AG09309 (cell line): Measurements from ENCODE around the gene IRF3.

Experiments
- DNase-seq: peaks from one replicate; pipeline ENCODE4 v3.0.0-alpha.2; 2010; ENCODE audit warnings: low read depth
- H3K4me3 ChIP-seq: 2 replicates; pipeline ENCODE4 v1.5.1; 2011; ENCODE audit warnings: mild to moderate bottlenecking, low read depth, low read length, moderate library complexity; ENCODE audit not compliant: control insufficient read depth
- TF ChIP-seq, protein P1 (sequence below): IDR thresholded peaks from 2 replicates; pipeline ENCODE4 v1.5.1; 2011; ENCODE audit warnings: mild to moderate bottlenecking, low read depth, low read length, inconsistent platforms; ENCODE audit not compliant: insufficient read depth, control insufficient read depth; ENCODE audit errors: missing control alignments

Gene IRF3, protein sequence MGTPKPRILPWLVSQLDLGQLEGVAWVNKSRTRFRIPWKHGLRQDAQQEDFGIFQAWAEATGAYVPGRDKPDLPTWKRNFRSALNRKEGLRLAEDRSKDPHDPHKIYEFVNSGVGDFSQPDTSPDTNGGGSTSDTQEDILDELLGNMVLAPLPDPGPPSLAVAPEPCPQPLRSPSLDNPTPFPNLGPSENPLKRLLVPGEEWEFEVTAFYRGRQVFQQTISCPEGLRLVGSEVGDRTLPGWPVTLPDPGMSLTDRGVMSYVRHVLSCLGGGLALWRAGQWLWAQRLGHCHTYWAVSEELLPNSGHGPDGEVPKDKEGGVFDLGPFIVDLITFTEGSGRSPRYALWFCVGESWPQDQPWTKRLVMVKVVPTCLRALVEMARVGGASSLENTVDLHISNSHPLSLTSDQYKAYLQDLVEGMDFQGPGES

DNA sequence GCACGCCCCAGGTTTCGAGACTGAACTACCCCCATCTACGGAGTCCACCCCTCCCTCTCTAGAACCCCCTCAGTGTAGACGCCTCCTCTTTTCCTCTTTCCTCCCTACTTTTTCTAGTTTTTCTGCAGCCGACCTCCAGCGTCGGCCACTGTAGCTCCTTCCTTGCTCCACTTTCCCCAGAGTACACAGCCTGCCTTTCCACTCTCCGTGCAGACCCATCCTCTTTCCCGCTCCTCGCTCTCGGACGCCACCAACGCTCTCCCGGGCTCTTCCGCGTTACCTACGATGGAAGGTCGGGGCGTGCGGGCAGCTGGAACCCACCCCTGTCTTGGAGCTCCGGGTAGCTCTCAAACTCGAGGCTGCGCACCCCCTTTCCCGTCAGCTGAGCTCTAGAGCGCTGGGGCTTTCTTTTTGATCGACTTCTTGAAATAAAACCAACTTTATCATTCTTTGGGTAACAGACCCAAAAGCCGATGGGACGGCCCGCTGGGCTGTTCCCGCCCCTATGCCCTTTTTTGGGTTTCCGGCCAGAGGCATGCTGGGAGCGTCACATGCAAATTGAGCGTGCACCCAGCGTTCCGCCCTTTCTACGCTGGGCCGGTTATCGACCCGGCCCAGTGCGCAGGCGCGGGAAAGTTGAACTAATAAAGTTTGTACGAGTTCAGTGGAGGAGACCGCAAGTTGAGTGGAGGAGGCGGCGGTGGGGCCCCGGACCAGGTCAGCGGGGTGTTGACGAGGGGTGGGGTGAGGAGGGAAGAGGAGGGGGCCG lies at the start of gene IRF3, which contains the start of gene BCL2L12:
Gene IRF3, minus strand, starts transcription at position 507 of the 769 bp plus-strand sequence. CDS start 1,019 bp downstream, outside the sequence.
Gene BCL2L12, plus strand, starts transcription at position 583 of the 769 bp plus-strand sequence. CDS start 760 bp downstream, outside the sequence.
- TF ChIP-seq, protein P1, sequence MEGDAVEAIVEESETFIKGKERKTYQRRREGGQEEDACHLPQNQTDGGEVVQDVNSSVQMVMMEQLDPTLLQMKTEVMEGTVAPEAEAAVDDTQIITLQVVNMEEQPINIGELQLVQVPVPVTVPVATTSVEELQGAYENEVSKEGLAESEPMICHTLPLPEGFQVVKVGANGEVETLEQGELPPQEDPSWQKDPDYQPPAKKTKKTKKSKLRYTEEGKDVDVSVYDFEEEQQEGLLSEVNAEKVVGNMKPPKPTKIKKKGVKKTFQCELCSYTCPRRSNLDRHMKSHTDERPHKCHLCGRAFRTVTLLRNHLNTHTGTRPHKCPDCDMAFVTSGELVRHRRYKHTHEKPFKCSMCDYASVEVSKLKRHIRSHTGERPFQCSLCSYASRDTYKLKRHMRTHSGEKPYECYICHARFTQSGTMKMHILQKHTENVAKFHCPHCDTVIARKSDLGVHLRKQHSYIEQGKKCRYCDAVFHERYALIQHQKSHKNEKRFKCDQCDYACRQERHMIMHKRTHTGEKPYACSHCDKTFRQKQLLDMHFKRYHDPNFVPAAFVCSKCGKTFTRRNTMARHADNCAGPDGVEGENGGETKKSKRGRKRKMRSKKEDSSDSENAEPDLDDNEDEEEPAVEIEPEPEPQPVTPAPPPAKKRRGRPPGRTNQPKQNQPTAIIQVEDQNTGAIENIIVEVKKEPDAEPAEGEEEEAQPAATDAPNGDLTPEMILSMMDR, result peak; percentile 1
- peak within 1 kb of the TSS; percentile 88 for H3K4me3 ChIP-seq
- DNase-seq, result peak; percentile 81

DNA sequence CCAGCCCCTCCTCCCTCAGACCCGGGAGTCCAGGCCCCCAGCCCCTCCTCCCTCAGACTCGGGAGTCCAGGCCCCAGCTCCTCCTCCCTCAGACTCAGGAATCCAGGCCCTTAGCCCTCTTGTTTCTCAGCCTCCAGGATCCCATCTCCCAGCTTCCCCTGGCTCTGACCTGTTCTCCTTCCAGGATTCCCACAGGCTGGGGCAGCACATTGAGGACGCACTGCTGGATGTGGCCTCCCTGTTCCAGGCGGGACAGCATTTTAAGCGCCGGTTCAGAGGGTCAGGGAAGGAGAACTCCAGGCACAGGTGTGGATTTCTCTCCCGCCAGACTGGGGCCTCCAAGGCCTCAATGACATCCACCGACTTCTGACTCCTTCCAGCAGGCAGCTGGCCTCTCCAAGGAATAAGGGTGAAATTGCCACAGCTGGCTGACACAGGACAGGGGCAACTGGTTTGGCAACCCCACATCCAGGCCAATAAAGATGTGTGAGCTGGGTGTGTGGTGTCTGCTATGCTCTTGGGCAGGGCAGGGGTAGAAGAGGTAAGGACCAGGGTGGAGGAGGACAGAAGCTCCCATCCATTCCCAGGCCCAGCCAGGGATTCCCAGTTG lies 47.7 kb upstream of the IRF3 start:
- TF ChIP-seq, protein P1, result no peak
- no peak for DNase-seq
- H3K4me3 ChIP-seq, result no peak overlapping the region

DNA sequence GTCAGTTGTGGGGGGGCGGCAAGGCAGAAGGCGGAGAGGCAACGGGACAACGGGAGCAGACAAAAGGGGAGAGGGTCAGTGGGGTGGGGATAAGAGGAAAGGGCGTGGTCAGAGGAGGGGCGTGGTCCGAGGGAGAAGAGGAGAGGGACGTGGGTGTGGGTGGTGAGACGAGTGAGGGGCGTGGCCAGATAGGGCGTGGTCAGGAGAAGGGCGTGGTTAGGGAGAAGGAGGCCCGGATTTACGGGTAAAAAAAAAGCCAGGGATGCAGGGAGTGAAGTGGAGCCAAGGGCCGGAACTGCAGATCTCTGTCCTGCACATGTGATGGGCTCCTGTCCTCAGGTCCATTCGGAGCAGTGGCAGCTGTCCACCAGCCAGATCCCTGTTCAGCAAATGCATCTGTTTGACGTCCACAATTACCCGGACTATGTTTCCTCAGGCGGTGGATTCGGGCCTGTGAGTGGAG lies 46.8 kb upstream of the IRF3 start:
- no peak overlapping the region for H3K4me3 ChIP-seq
- no peak for DNase-seq
- TF ChIP-seq, protein P1, result no peak

DNA sequence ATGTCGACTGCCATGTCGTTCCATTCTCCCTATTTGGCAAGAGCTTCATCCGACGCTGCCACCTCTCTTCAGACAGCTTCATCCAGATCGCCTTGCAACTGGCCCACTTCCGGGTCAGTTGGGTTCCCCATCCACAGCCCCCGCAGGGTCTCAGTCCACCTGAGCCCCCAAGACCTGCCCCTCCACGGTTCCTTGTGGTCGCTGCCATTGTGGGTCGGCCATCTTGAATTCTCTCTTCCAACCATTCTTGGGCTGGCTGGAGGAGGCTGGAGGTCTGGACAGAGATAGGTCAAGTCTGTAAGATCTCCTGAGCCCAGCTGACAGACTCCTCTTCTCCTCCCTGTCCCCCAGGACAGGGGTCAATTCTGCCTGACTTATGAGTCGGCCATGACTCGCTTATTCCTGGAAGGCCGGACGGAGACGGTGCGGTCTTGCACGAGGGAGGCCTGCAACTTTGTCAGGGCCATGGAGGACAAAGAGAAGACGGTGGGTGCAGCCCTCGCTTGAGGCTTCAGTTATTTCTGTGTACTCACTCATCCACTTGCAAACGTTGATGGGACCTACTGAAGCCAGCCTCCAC lies 44.8 kb upstream of the IRF3 start:
- TF ChIP-seq, protein P1, result no peak
- H3K4me3 ChIP-seq, result no peak overlapping the region

DNA sequence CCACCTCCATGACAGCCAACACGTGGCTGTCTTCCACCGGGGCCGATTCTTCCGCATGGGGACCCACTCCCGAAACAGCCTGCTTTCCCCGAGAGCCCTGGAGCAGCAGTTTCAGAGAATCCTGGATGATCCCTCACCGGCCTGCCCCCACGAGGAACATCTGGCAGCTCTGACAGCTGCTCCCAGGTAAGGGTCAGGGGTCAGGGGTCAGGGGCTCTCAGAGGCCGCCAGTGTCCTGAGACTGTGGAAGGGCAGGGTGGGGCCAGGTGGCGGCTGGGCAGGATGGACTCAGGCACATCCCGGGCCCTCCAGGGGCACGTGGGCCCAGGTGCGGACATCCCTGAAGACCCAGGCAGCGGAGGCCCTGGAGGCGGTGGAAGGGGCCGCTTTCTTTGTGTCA lies 40.3 kb upstream of the IRF3 start:
- H3K4me3 ChIP-seq, result no peak overlapping the region
- TF ChIP-seq, protein P1, result no peak
- DNase-seq, result no peak

More for the DNA sequence above, 44.8 kb upstream of the IRF3 start:
- DNase-seq, result peak; percentile 8
